Skin epidermis (tissue), 12 donors: Measurements from ENCODE around the gene NAV2.
A peak's percentile ranks its signal among the peaks of the same experiment; 100 is the strongest.
"Not testable (repeated sequence)": the region's sequence is repeated elsewhere in the genome, so short reads cannot be mapped to it uniquely, and the experiment has no call there.

Experiments used
- H3K27ac ChIP-seq, 21 experiments: fragments of 200-600 bp; sonication (generic) in 11 of 21; one replicate each; pipeline ENCODE4 v1.5.0; 2020; ENCODE audit warnings: mild to moderate bottlenecking in 3 of 21, inconsistent platforms in 2 of 21, moderate library complexity in 2 of 21
- H3K4me3 ChIP-seq, 7 experiments: fragments of 200-600 bp; sonication (generic) in 2 of 7; one replicate each; pipeline ENCODE4 v1.5.0; 2020; ENCODE audit warnings: inconsistent platforms in 2 of 7, mild to moderate bottlenecking in 2 of 7, moderate library complexity in 1 of 7

The NAV2 gene

DNA sequence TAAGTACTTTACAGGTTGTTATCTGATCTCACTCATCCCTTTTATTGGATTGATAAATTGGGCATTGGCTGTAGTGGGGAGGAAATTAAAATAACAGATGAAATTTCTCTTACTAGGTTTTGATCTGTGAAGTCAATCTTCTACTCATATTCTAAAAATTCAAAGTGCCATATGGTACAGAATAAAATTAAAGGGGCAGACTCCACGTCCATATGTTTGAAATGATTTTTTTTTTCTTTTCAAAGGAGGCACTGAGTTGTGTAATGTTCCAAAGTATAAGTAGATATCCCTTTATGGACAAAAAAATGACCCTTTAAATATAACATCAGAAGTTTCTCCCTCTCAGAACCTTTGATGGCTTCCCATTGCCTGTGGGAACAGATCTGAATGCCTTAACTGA is 240.3 kb downstream of the NAV2 start:
- H3K27ac ChIP-seq, result peak overlapping the region in 1 of 21 experiments; percentile 33
- no peak overlapping the region for H3K4me3 ChIP-seq

DNA sequence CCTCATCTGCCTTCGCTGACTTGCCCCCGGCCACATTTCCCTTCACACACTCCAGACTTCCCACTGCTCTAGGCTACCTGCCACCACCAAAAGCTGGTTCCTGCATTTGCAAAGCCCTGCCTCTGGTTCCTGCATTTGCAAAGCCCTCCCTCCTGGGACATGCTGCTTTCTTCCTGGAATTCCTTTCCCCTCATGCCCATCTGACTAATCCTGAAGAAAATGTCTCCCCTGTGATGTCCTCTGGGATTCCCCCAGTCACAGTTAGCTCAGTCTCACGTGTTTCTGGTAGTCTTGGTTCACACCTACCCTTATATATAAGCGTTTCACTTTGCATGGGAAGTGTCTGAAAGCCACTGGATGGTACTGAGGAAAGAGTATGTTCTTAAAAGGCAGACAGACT is 240.7 kb downstream of the NAV2 start:
- H3K4me3 ChIP-seq, result no peak overlapping the region
- H3K27ac ChIP-seq, result peak overlapping the region in 1 of 21 experiments; percentile 33

DNA sequence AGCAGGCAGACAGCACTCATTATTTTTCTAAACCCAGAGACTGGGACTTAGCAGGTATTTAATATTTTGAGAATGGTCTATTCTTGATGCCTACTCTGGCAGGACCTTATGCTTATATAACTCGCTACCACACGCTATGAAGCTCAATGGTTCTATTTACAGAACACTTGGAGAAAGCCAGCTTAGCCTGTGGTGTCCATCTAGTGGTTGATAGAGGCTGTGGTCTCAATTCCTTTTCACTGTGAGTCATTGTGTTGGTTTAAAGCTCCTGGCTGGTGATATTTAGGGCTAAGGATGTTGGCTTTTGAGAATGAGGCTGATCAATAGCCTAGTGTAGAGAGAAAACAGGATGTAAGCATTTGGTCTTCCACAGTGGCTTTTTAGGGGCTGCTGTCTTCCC is 241.3 kb downstream of the NAV2 start:
- Histone ChIP-seq H3K4me3 (no peak overlapping the region), H3K27ac (no peak overlapping the region)

DNA sequence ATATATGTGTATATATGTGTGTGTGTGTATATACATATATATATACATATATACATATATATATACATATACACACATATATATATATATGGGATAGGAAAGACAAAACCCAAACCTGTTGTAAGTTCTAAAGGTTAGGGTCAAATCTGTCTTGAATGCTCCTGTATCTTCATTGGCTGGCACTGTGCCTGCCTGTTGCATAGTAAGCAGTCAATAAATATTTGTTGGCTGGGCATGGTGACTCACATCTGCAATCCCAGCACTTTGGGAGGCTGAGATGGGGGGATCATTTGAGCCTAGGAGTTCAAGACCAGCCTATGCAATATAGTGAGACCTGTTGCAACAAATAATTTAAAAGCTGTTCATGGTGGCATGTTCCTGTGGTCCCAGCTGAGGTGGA is 242.3 kb downstream of the NAV2 start:
- Histone ChIP-seq H3K4me3 (no peak overlapping the region), H3K27ac (no peak overlapping the region)

DNA sequence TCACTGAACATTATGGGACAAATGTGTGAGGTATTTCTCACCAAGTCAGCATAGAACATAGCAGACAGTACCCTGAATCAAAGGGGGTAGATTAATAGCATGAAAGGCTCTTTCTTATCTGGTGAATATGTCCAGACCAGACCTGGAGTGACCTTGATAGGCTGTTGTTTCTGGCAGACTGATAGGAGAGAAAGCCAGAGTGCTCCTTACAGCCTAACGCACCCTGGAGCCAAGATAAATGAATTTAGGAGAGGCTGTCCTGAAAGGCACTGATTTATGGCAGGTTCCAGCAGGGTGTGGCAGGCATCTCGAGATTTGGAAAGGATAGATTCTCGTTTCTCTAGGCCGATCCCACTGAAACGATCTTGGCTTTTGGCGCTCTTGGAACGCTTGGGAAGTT is 243.0 kb downstream of the NAV2 start:
- no peak overlapping the region for H3K27ac ChIP-seq
- H3K4me3 ChIP-seq, result no peak overlapping the region

DNA sequence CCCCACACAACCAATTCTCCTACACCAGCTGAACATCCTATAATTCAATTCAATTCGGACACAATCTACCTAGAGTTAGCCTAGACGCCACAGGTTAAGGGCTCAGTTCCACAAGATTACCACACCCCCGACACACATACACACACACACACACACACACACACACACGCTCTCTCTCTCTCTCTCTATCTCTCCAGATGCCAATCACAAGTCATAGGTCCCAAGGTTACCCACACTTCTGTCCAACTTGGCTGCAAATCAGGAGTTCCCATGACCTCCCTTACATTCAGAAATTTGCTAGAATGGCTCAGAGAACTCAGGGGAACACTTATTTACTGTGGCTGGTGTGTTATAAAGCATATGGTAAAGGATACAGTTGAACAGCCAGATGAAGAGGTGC is 243.6 kb downstream of the NAV2 start:
- H3K27ac ChIP-seq, result no peak overlapping the region
- no peak overlapping the region for H3K4me3 ChIP-seq

DNA sequence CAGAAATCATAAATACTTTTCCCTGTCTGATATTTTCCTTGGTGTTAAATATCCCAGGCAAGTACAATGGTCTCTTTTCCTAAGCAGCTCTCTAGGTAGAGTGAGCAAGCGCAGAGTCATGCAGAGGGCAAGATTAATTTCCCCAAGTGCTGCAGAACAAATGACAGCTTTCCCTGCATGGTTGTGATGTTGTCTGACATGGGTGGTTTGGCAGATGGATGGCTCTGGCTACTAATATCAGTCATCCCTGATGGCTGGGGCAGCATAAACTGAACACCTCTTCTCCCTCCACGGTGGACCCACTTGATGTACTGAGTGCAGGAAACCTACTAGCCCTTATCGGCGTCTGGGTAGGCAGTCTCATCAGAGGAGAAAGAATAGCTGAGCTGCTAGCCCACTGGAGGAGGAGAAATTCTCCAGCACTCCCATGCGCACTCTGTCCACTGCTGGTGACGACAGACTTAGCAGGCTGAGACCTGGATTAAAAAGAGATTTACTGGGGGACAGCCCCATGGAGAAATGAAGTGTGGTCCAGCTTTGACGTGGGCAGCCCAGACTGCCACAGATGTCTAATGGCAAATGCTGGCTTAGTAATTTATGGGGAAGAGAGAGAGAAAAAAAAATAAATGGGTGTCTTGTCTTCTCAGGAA is 244.8 kb downstream of the NAV2 start:
- Histone ChIP-seq H3K27ac (peak overlapping the region in 3 of 21 experiments; percentile 8 to 22 (median 12)), H3K4me3 (no peak overlapping the region)

DNA sequence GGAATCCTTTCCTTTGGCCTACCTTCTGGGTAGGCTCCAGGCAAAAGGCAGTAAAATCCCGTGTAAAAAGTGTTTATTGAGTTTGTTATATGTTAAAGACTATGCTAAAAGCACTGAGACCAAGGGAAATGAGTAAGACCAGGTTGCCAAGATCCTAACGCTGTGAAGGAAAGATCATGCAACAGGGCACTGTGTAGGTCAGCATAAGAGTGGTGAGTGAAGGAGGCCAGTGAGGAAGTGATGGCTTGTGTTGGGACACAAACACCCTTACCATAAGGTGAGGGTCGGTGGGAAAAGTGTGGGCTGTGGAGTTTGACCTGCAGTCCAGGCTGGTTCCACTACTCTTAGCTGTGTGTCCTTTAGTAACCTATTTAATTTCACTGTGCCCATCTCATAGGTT is 245.6 kb downstream of the NAV2 start:
- Histone ChIP-seq H3K27ac (peak overlapping the region in 2 of 21 experiments; percentile 12 to 22), H3K4me3 (no peak overlapping the region)

DNA sequence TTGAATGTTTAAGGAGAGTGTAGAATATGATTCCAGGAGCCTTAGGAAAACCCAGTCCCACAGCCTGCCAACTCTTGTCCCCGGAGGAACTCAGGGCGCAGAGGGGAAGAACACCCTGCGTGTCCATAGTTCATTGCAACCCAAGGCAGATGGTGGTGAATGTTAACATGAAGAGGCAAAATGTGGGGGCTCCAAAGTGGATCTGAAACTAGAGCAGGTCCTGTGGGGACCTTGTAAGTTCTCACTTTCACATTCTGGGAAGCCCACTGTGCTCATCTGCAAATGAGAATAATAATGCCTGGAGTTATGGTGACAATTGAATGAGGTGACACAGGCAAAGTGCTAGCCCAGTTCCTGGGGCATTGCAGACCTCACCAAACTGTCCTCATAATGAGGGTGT is 246.6 kb downstream of the NAV2 start:
- Histone ChIP-seq H3K4me3 (no peak overlapping the region), H3K27ac (no peak overlapping the region)

DNA sequence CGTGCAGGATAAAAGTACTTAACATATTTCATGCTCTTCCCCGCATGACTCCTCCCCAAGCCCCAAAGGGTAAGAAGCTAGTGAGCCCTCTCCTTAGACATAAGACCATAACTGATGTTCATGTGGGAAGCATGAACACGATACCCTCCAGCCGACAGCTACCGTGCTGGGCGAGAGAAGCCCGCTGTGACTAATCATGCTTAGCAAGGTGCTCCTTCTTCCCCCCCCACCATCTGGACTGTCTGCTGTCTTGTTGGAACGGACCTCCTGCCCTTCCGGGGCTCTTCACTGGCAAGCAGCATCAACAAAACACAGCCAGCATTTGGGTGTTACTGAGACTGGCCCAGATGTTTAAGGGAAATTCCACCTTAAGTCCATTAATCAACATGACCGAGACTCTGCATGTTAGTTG is 247.0 kb downstream of the NAV2 start:
- Histone ChIP-seq H3K4me3 (no peak overlapping the region), H3K27ac (no peak overlapping the region)

DNA sequence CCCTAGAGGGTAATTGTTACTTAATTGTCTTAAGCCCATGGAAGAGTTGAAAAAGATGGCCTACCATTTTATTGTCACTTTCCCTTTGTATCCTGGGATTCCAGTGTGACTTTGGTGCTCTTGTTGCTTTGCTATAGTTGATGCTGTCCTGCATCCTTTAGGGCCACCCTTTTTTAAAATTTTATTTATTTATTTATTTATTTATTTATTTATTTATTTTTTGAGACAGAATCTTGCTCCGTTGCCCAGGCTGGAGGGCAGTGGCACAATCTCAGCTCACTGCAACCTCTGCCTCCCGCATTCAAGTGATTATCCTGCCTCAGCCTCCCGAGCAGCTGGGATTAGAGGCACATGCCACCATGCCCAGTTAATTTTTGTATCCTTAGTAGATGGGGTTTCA is 247.8 kb downstream of the NAV2 start:
- H3K27ac ChIP-seq, H3K4me3 ChIP-seq: not testable (repeated sequence)

DNA sequence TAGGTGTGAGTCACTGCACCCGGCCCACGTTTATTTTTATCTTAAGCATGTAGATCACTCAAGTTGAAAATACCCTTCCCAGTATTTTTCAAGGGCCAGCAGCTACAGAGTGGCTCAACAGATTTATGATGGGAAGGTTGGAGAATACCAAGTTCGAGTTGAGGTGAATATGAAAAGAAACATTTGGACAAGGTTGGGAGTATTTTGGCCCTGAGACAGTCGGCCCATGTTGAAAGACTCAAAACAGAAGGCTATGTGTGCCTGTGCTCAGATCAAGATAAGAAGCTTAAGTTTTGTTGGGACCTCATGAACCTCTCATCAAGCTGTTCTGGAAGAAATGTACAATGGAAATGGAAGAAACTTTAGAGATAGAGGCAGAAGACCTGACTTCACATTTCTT is 248.6 kb downstream of the NAV2 start:
- H3K27ac ChIP-seq, result no peak overlapping the region
- no peak overlapping the region for H3K4me3 ChIP-seq

DNA sequence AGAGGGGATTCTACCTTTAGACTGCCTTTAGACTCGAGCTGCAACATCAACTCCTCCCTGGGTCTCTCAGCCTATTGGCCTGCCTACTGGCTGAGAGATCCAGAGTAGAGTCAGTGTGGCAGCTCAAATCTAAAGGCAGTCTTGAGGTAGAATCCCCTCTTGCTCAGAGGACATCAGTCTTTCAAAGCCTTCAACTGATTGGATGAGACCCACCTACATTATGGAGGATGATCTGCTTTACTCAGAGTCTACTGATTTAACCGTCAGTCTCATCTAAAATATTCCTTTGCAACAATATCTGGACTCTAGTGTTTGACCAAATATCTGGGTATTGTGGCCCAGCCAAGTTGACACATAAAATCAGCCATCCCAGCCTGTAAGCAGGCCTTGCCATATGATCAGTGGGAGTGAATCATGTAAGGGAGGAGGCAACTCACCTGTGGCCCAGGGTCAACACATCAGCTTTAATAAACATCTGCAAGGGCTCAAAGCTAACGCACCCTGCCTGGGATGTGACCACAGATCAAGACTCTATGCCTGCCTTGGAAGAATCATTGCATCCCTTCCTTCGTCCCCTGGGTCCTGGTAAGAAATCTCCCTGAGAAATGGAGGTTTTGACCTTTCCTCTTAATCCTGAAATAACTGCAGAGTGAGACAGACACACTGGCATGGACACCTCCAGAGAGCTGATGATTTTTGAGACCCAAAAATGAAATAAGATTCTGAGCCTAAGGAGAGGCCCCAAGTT is 249.6 kb downstream of the NAV2 start:
- Histone ChIP-seq H3K4me3 (no peak overlapping the region), H3K27ac (no peak overlapping the region)

DNA sequence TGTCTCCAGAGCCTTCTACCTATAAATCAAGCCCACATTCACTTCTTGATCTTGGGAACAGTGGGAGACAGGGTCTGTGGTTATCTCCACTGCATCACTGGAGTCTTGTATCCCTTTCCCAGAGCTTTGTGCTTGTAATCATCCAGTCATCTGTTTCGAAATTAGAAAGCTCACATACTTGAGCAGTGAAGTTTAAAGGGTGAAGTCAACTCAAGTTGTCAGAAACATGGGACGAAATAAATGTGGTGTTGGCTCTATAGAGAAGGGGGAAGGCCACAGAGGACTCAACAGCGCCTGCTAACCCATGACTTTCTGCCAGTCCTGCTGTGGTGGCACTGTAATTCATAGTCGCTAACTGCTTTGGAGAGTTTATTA is 250.2 kb downstream of the NAV2 start:
- no peak overlapping the region for H3K27ac ChIP-seq
- no peak overlapping the region for H3K4me3 ChIP-seq

DNA sequence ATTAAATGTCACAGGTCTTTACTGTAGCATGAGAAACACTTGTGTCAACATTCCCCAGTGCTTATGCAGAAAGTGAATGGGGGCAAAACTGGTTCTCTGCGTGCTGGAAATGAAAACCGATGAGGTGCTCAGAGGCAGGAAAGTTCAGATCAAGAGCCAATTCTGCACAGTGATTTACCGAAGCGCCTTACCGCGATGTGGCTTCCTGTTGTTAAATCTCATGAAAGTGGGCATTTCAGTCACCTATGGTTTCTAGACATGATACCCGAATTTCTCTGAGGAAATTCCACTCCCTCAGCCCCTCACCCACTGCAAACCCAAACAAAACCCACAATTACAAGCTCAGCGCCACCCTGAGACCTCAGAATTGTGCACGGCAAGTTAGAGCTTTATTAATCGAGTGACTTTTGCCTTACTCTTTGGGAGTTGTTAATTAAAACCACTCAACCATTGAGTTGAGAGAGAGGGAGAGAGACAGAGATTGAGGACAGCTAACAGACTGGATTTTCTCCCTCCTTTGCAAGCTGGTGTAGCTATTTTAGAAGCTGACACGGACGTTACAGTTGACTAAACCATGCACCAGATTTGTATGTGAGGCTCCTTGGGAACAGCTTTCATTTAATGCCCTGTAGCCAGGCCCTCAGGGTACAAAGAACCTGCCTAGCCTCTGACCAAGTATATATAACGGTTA is 251.2 kb downstream of the NAV2 start:
- Histone ChIP-seq H3K27ac (no peak overlapping the region), H3K4me3 (no peak overlapping the region)

DNA sequence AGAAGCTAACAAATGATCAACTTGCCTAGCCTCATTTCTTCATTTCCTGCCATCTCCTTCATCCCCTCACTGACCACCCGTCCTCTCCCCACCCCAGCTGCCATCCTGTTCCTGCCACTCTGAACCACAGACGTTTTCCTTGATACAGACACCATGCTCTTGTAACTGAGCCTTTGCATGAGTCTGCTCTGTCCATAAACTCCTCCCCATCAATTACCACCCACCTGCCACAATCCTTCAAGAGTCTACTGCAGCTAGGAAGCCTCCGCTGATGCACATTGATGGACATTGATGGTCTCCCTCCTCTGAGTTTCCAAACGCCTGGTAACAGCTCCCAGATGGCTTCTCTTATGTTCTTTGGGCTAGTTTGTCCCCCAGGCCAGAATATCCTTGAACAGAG is 253.8 kb downstream of the NAV2 start:
- H3K4me3 ChIP-seq, result no peak overlapping the region
- no peak overlapping the region for H3K27ac ChIP-seq

DNA sequence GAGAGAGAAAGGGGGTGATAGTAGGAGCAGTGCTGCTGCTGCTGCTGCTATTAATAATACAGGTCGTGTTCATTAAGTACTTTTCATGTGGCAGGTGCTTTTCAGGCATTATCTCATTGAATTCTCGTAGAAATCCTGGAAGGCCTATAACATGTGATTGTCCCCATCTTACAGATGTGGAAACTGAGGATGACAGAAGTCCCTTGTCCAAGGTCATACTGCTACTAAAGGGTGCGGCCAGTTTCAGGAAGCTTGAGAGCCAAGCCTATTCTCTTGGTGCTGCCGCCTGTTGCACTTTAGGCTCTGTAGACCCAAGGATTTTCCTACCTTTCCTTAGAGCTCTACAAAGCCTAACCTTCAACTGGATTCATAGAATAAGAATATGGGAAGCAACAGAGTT is 254.3 kb downstream of the NAV2 start:
- Histone ChIP-seq H3K27ac (no peak overlapping the region), H3K4me3 (no peak overlapping the region)

DNA sequence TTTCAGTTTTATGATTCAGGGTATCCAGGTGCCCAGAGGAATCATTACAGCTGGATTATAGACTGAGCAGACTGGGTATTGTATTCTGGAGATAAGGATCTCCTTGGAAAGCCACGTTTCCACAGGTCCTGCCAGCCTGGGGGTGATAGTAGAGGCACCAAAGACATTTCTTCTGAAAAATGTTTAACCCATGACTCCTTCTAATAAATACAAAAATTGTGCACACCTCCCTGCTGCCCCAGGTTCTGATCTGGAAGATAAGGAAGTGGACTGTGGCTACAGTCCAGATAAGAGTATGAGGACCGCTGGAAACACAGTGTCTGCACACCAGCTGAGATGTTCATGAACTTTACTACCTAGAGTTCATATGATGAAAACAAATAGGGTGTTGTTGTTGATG is 255.2 kb downstream of the NAV2 start:
- no peak overlapping the region for H3K27ac ChIP-seq

DNA sequence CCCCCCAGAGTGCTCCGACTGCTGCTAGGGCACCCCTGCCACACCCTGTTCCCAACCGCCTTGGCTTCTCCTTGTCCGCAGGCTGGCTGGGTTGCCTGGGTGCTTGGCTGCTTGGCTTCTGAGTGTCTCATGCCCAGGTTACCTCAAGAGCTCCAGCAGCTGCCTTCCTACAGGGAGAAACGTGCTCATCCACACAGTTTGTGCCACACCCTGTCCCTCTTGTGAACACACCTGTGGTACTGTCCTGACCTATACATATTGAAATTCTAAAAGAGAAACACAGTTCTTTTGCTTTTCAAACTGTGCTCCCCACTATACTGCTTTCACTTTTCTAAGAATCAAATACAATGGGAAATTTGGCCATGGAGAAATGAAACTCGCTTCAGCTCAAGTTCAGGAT is 256.2 kb downstream of the NAV2 start:
- Histone ChIP-seq H3K4me3 (no peak overlapping the region), H3K27ac (no peak overlapping the region)

More for the DNA sequence above, 255.2 kb downstream of the NAV2 start:
- H3K4me3 ChIP-seq, result no peak overlapping the region

DNA sequence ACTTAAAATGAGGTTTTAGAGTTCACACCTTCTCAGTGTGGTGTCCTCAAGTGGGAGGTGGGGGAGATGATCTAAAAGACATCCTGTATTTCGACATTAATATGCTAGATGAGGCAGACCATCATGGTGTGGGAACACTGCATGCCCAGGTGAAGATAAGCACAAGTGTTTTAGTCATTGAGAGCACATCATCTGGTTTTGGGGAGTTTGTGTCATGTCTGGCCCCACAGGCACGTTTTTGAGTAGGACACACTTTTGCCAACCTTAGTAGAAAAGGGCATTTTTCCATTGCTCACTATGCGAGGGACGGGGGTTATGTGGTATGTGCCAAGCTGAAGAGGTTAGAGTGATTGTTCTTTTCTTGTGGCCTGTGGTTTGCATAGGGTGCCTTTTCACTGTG is 258.3 kb downstream of the NAV2 start:
- no peak overlapping the region for H3K27ac ChIP-seq
- no peak overlapping the region for H3K4me3 ChIP-seq

DNA sequence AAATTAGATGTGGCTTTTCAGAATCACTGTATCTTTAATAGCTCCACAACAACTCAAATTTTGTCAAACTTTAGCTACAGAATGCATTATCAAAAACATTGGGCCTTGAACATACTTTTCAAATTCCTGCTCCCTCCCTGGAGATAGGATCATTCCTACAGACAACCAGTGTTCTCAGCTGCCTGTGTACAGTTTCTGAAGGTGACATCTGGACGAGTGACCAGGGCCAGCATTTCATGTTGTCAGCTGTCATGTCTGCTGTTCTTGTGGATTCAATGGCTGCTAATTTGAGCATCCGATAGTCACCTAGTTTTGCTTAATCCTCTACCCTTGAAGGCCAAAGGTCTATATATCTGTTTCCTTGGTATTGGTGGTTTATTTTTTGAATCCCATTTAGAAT is 259.5 kb downstream of the NAV2 start:
- Histone ChIP-seq H3K27ac (no peak overlapping the region), H3K4me3 (no peak overlapping the region)
